WERI-Rb-1 (cell line): ENCODE measurements around the gene ZFYVE1.
"Not testable (repeated sequence)": the region's sequence is repeated elsewhere in the genome, so short reads cannot be mapped to it uniquely, and the experiment has no call there.

ENCODE experiments used
- DNase-seq: peaks from one replicate; pipeline ENCODE4 v3.0.0-alpha.2; 2020
- H3K27ac ChIP-seq: fragments of 250-450 bp; sonication (Bioruptor Pico); 2 replicates; pipeline ENCODE4 v1.5.1; 2020; ENCODE audit warnings: mild to moderate bottlenecking, moderate library complexity
- H3K27me3 ChIP-seq: fragments of 250-450 bp; sonication (Bioruptor Pico); 2 replicates; pipeline ENCODE4 v1.5.1; 2021; ENCODE audit warnings: mild to moderate bottlenecking, low read depth, moderate library complexity; ENCODE audit not compliant: insufficient read depth, severe bottlenecking
- H3K36me3 ChIP-seq: fragments of 250-450 bp; sonication (Bioruptor Pico); 2 replicates; pipeline ENCODE4 v1.5.1; 2020; ENCODE audit warnings: mild to moderate bottlenecking, moderate library complexity
- H3K4me3 ChIP-seq: 2 replicates; pipeline ENCODE4 v1.5.1; 2011; ENCODE audit warnings: low read depth, mild to moderate bottlenecking, control low read depth, low read length
- H3K9me3 ChIP-seq: fragments of 250-450 bp; sonication (Bioruptor Pico); 2 replicates; pipeline ENCODE4 v1.5.1; 2021; ENCODE audit warnings: mild to moderate bottlenecking, moderate library complexity; ENCODE audit not compliant: severe bottlenecking
- TF ChIP-seq, protein P1 (sequence below): IDR thresholded peaks from 2 replicates; pipeline ENCODE4 v1.5.1; 2011; ENCODE audit warnings: low read depth, mild to moderate bottlenecking, control low read depth, inconsistent platforms, low read length

Gene ZFYVE1

GRCh38 chr14:73008501-73008900 lies 18.4 kb downstream of the ZFYVE1 start:
- no peaks in the 10 kb centered on the region for H3K27me3 ChIP-seq
- H3K36me3 ChIP-seq, result peaks cover 36% of the 10 kb centered on the region
- no peak overlapping the region for H3K27ac ChIP-seq
- no peak overlapping the region for H3K4me3 ChIP-seq
- DNase-seq, result no peak
- H3K9me3 ChIP-seq, result no peaks in the 10 kb centered on the region
- TF ChIP-seq, protein P1, sequence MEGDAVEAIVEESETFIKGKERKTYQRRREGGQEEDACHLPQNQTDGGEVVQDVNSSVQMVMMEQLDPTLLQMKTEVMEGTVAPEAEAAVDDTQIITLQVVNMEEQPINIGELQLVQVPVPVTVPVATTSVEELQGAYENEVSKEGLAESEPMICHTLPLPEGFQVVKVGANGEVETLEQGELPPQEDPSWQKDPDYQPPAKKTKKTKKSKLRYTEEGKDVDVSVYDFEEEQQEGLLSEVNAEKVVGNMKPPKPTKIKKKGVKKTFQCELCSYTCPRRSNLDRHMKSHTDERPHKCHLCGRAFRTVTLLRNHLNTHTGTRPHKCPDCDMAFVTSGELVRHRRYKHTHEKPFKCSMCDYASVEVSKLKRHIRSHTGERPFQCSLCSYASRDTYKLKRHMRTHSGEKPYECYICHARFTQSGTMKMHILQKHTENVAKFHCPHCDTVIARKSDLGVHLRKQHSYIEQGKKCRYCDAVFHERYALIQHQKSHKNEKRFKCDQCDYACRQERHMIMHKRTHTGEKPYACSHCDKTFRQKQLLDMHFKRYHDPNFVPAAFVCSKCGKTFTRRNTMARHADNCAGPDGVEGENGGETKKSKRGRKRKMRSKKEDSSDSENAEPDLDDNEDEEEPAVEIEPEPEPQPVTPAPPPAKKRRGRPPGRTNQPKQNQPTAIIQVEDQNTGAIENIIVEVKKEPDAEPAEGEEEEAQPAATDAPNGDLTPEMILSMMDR, result no peak

DNA sequence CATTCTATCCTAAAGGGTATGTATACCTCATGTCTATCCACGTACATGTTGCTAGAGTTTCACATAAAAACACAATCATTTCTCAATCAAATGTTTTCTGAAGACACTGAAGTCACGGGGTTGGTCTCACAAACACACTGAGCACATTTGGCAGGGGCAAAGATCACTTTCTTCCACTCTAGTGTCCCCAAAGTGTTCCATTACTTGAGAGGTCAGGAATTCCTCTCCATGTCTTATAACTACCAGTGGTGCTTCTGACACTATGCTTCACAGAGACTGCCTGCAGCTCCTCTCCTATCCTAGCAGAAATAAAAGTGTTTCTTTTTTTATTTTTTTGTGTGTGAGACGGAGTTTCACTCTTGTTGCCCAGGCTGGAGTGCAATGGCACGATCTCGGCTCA lies 19.1 kb downstream of the ZFYVE1 start:
- H3K27me3 ChIP-seq, result no peaks in the 10 kb centered on the region
- TF ChIP-seq, protein P1, result no peak
- H3K36me3 ChIP-seq, result peaks cover 33% of the 10 kb centered on the region
- no peaks in the 10 kb centered on the region for H3K9me3 ChIP-seq
- no peak for DNase-seq
- no peak overlapping the region for H3K27ac ChIP-seq
- H3K4me3 ChIP-seq, result no peak overlapping the region

DNA sequence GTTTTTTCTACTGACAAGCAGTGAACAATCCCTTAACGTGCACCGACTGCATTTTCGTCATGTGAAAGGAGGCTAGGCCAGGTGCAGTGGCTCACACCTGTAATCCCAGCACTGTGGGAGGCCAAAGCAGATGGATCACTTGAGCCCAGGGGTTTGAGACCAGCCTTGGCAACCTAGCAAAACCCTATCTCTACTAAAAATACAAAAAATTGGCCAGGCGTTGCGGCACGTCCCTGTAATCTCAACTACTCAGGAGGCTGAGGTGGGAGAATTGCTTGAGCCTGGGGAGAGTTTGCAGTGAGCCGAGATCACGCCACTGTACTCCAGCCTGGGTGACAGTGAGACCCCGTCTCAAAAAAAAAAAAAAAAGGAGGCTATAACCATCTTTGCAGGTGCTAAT lies 22.3 kb downstream of the ZFYVE1 start:
- not testable (repeated sequence) for H3K27me3 ChIP-seq, H3K27ac ChIP-seq, H3K9me3 ChIP-seq, DNase-seq, H3K4me3 ChIP-seq
- peaks cover 27% of the 10 kb centered on the region for H3K36me3 ChIP-seq

DNA sequence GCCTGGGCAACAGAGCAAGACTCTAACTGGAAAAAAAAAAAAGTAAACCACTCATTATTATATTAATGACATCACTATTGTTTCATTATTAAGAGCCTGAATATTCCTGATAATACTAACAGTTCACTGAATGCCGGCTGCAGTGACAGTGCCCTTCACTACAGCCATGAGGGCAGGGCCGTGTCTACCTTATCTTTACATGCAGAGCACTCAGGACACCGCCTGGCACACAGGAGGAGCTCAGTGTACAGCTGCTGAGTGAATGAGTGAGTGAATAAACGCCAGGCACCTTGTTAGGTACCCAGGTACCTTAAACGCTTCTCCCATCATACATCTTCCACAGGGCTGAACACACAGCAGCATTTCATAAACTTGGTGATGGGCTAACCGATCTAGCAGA lies 23.2 kb downstream of the ZFYVE1 start:
- no peaks in the 10 kb centered on the region for H3K27me3 ChIP-seq
- no peak for DNase-seq
- H3K27ac ChIP-seq, result no peak overlapping the region
- peaks cover 18% of the 10 kb centered on the region for H3K36me3 ChIP-seq
- TF ChIP-seq, protein P1, result no peak
- H3K4me3 ChIP-seq, result no peak overlapping the region
- no peaks in the 10 kb centered on the region for H3K9me3 ChIP-seq

- DNase-seq, result no peak
- no peak overlapping the region for H3K4me3 ChIP-seq
- TF ChIP-seq, protein P1, result no peak
- no peaks in the 10 kb centered on the region for H3K9me3 ChIP-seq
- peaks cover 31% of the 10 kb centered on the region for H3K36me3 ChIP-seq
- no peak overlapping the region for H3K27ac ChIP-seq
- H3K27me3 ChIP-seq, result no peaks in the 10 kb centered on the region
These were observed 26.8 kb downstream of the ZFYVE1 start for GRCh38 chr14:73000073-73000472.

DNA sequence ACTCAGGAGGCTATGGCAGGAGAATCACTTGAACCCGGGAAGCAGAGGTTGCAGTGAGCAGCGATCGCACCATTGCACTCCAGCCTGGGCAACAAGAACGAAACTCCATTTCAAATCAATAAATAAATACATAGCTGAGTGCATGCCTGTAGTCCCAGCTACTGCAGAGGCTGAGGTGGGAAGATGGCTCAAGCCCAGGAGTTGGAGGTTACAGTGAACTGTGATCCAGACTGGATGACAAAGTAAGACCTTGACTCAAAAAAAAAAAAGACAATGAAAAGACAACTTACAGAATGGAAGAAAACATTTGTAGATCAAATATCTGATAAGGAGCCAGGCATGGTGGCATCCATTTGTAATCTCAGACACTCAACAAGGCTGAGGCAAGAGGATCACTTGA lies 27.6 kb downstream of the ZFYVE1 start:
- no peak overlapping the region for H3K27ac ChIP-seq
- TF ChIP-seq, protein P1, result no peak
- no peaks in the 10 kb centered on the region for H3K9me3 ChIP-seq
- H3K36me3 ChIP-seq, result peaks cover 38% of the 10 kb centered on the region
- H3K27me3 ChIP-seq, result no peaks in the 10 kb centered on the region
- no peak for DNase-seq
- H3K4me3 ChIP-seq, result no peak overlapping the region
